Measurements from ENCODE around the gene FCF1.

- TF ChIP-seq POLR2A (IDR thresholded peaks at IDR 0.05) (no peak), CTCF (IDR thresholded peaks at IDR 0.05) (no peak)
These were observed 43.7 kb upstream of the FCF1 start for GRCh38 chr14:74669256-74669655.
